ENCODE data around the gene RNF214. TPM values are rescaled to one million over a fixed set of nuclear protein-coding genes. Genes with fewer than 3 reads are reported as not detected.
A peak's percentile ranks its signal among the peaks of the same experiment; 100 is the strongest.

The RNF214 gene
- total RNA-seq, 2 donors from 2014 or later, result 9.4 to 24.8 TPM

DNA sequence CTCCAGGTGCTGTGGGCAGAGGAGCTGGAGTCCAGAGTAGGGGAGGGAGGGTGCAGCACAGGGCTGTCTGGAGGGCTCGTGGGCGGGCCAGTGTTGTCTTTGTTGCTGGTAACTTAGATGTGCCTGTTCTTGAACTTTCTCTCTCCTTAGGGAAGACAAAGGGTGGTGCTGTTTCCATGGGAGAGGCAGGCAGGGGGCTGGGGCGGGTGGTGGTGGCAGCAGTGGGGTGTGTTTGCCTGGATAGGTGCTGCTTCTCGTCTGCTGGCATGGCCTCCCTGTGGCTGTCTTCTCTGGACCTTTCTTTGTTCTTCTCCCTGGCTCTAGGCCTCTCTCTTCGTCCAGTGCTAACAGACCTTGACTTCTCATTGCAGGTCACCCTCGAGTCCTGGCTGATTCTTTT lies 45.5 kb upstream of the RNF214 start:
- WGBS, result 62% methylated on average over 6 of the region's 6 CpGs
- intact Hi-C loops (cut with DNase I), result no loop called here
- Histone ChIP-seq H3K9me3 (no peaks in the 10 kb centered on the region), H3K27ac (peak overlapping the region in 1 of 2 donors; percentile 98), H3K4me3 (no peak overlapping the region), H3K4me1 (replicated peaks) (peaks cover 5% of the 10 kb centered on the region), H3K27me3 (replicated peaks; ENCODE audit: insufficient read depth) (no peaks in the 10 kb centered on the region), H3K36me3 (peaks cover 14 to 29% of the 10 kb centered on the region in 2 donors)
- DNase-seq (ENCODE audit: low spot score), result no peak
- no peak for TF ChIP-seq CTCF (IDR thresholded peaks at IDR 0.05)

- intact Hi-C loops (cut with DNase I), result no loop called here
- no peak for TF ChIP-seq POLR2A (IDR thresholded peaks at IDR 0.05)
- no peak for TF ChIP-seq POLR2AphosphoS5 (IDR thresholded peaks at IDR 0.05)
- no peak for TF ChIP-seq CTCF (IDR thresholded peaks at IDR 0.05)
- DNase-seq (ENCODE audit: low spot score), result no peak
- Histone ChIP-seq H3K27me3 (replicated peaks; ENCODE audit: insufficient read depth) (no peaks in the 10 kb centered on the region), H3K4me1 (replicated peaks) (peaks cover 5% of the 10 kb centered on the region), H3K27ac (peak overlapping the region in 1 of 2 donors; percentile 98), H3K36me3 (peaks cover 18 to 33% of the 10 kb centered on the region in 2 donors), H3K4me3 (no peak overlapping the region), H3K9me3 (no peaks in the 10 kb centered on the region)
- WGBS, result 90% methylated on average over 13 of the region's 13 CpGs
Observed at GRCh38 chr11:117187428-117187798, 45.1 kb upstream of the RNF214 start.

DNA sequence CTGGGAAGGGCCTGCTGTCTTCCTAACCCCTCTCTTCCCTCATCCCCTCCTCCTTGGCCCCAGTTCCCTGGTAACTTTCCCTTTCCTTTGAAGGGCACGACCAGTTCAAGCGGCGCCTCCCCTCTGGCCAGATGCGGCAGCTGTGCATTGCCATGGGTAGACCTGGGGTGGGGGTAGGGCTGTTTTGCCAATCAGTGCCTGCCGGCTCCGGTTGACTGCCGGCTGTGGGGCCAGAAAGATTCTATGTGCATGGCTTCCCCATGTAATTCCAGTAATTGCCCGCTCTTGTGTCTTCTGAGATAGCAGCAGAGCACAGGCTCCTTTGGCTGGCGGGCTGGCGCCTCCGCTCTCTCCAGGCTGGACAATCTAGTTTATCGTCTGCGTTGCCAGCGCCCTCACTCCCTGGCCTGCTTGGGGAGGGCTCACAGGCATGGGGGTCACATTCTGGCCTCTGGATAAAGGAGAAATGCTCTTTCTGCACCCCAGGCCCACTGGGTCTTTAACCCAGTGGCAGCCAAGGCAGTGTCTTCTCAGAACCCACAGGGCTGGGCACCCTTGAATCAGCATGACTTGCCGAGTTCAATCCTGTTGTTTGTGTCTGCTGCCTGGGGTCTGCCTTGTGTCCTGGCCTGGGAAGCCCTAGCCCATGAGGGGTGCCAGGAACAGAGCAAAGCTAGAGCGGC lies 44.5 kb upstream of the RNF214 start:
- H3K27ac ChIP-seq, result peak overlapping the region in 1 of 2 donors; percentile 98

GRCh38 chr11:117188620-117189081 lies 43.8 kb upstream of the RNF214 start:
- TF ChIP-seq POLR2AphosphoS5 (IDR thresholded peaks at IDR 0.05) (no peak), CTCF (IDR thresholded peaks at IDR 0.05) (no peak), POLR2A (IDR thresholded peaks at IDR 0.05) (no peak)
- Histone ChIP-seq H3K27me3 (replicated peaks; ENCODE audit: insufficient read depth) (no peaks in the 10 kb centered on the region), H3K4me3 (no peak overlapping the region), H3K36me3 (peaks cover 18 to 46% of the 10 kb centered on the region in 2 donors), H3K4me1 (replicated peaks) (peaks cover 5% of the 10 kb centered on the region), H3K27ac (no peak overlapping the region), H3K9me3 (no peaks in the 10 kb centered on the region)
- intact Hi-C loops (cut with DNase I), result no loop called here
- 87% methylated on average over 20 of the region's 20 CpGs for WGBS
- DNase-seq (ENCODE audit: low spot score), result no peak

More for the DNA sequence above, 44.5 kb upstream of the RNF214 start:
- DNase-seq (ENCODE audit: low spot score), result no peak
- TF ChIP-seq POLR2A (IDR thresholded peaks at IDR 0.05) (no peak), POLR2AphosphoS5 (IDR thresholded peaks at IDR 0.05) (no peak), CTCF (IDR thresholded peaks at IDR 0.05) (no peak)
- intact Hi-C loops (cut with DNase I), result no loop called here
- Histone ChIP-seq H3K4me1 (replicated peaks) (peaks cover 5% of the 10 kb centered on the region), H3K27me3 (replicated peaks; ENCODE audit: insufficient read depth) (no peaks in the 10 kb centered on the region), H3K9me3 (no peaks in the 10 kb centered on the region), H3K36me3 (peaks cover 18 to 38% of the 10 kb centered on the region in 2 donors), H3K4me3 (no peak overlapping the region)
- WGBS, result 87% methylated on average over 16 of the region's 16 CpGs

Measured in prostate gland (tissue), 2 donors.